HepG2 (cell line): Measurements from ENCODE around the gene SIT1. TPM values are rescaled to one million over a fixed set of nuclear protein-coding genes. Genes with fewer than 3 reads are reported as not detected.

Source experiments
- FOSL2 ChIP-seq: sonication (generic); formaldehyde crosslinking; IDR thresholded peaks from 2 replicates; pipeline ENCODE4 v1.4.0; 2020; ENCODE audit warnings: missing genetic modification reagents
- FOXK1 ChIP-seq: sonication (generic); formaldehyde crosslinking; IDR thresholded peaks from 2 replicates; pipeline ENCODE4 v1.4.0; 2020; ENCODE audit warnings: low read depth, missing genetic modification reagents, borderline replicate concordance
- KLF6 ChIP-seq: IDR thresholded peaks from 2 replicates; pipeline ENCODE4 v1.8.0; 2016; ENCODE audit warnings: missing biosample characterization, missing genetic modification reagents
- REXO4 ChIP-seq: sonication (generic); formaldehyde crosslinking; IDR thresholded peaks from 2 replicates; pipeline ENCODE4 v1.8.0; 2022; ENCODE audit warnings: missing genetic modification reagents, mild to moderate bottlenecking, borderline replicate concordance
- YY1 ChIP-seq: IDR thresholded peaks from 2 replicates; pipeline ENCODE4 v1.6.1; 2011; ENCODE audit warnings: low read length, low read depth, moderate library complexity, mild to moderate bottlenecking; ENCODE audit not compliant: insufficient read depth, insufficient replicate concordance
- ZFP62 ChIP-seq: sonication (generic); formaldehyde crosslinking; IDR thresholded peaks from 2 replicates; pipeline ENCODE4 v1.4.0; 2020; ENCODE audit warnings: missing genetic modification reagents
- ZNF234 ChIP-seq: sonication (generic); formaldehyde crosslinking; conservative IDR thresholded peaks from 2 replicates; pipeline ENCODE4 v1.5.1; 2020; ENCODE audit warnings: mild to moderate bottlenecking, missing genetic modification reagents
- ZNF235 ChIP-seq: sonication (generic); formaldehyde crosslinking; IDR thresholded peaks from 2 replicates; pipeline ENCODE4 v1.8.1; 2023; ENCODE audit warnings: mild to moderate bottlenecking, missing genetic modification reagents, borderline replicate concordance
- ZNF431 ChIP-seq: sonication (generic); formaldehyde crosslinking; IDR thresholded peaks from 2 replicates; pipeline ENCODE4 v1.9.0; 2022; ENCODE audit warnings: missing genetic modification reagents, low read depth, mild to moderate bottlenecking, borderline replicate concordance
- ZNF776 ChIP-seq: sonication (generic); formaldehyde crosslinking; IDR thresholded peaks from 2 replicates; pipeline ENCODE4 v1.4.0; 2020; ENCODE audit warnings: mild to moderate bottlenecking, missing genetic modification reagents
- ZNF816 ChIP-seq: sonication (generic); formaldehyde crosslinking; IDR thresholded peaks from 2 replicates; pipeline ENCODE4 v1.8.0; 2022; ENCODE audit warnings: missing genetic modification reagents, mild to moderate bottlenecking, borderline replicate concordance
- ZNF83 ChIP-seq: sonication (generic); formaldehyde crosslinking; IDR thresholded peaks from 2 replicates; pipeline ENCODE4 v1.4.0; 2020; ENCODE audit warnings: missing genetic modification reagents, mild to moderate bottlenecking, borderline replicate concordance
- polyA plus RNA-seq, 8 experiments: library from polyadenylated mRNA; depleted of rRNA in 3 of 8; stranded (reverse) in 7 of 8; unstranded in 1 of 8; fragments of >200 nt; fragmentation: Illumina TruSeq in 4 of 8; extraction: Trizol in 4 of 8; gene quantifications; 2 replicates each; pipeline versions ENCODE4 v1.2.1 to v1.2.3, GENCODE V29; 2011 to 2016; ENCODE audit warnings: low read depth in 4 of 8, missing spikeins in 1 of 8, mixed read lengths in 1 of 8; ENCODE audit not compliant: insufficient read depth in 1 of 8
- total RNA-seq, 5 experiments: library from RNA; depleted of rRNA; stranded (reverse); fragments of >200 nt; fragmentation: Illumina TruSeq; extraction: Trizol; gene quantifications; 2 replicates each; pipeline ENCODE4 v1.2.3, GENCODE V29; 2016; ENCODE audit warnings: low read depth in 1 of 5
- TF ChIP-seq, protein P1 (sequence below): sonication (generic); formaldehyde crosslinking; IDR thresholded peaks from one replicate; pipeline ENCODE4 v1.5.1; 2020; ENCODE audit warnings: mild to moderate bottlenecking, missing genetic modification reagents; ENCODE audit errors: not compliant biosample characterization
- TF ChIP-seq, protein P2 (sequence below): sonication (generic); formaldehyde crosslinking; IDR thresholded peaks from 2 replicates; pipeline ENCODE4 v1.8.0; 2022; ENCODE audit warnings: missing genetic modification reagents, mild to moderate bottlenecking, borderline replicate concordance

SIT1 gene
- total and polyA plus RNA-seq, 2 of the 13 experiments (the other 11 are each of a cell fraction or from before 2014, with no cell fraction given), result 0.09 to 6.7 TPM

- TF ChIP-seq, protein P1, sequence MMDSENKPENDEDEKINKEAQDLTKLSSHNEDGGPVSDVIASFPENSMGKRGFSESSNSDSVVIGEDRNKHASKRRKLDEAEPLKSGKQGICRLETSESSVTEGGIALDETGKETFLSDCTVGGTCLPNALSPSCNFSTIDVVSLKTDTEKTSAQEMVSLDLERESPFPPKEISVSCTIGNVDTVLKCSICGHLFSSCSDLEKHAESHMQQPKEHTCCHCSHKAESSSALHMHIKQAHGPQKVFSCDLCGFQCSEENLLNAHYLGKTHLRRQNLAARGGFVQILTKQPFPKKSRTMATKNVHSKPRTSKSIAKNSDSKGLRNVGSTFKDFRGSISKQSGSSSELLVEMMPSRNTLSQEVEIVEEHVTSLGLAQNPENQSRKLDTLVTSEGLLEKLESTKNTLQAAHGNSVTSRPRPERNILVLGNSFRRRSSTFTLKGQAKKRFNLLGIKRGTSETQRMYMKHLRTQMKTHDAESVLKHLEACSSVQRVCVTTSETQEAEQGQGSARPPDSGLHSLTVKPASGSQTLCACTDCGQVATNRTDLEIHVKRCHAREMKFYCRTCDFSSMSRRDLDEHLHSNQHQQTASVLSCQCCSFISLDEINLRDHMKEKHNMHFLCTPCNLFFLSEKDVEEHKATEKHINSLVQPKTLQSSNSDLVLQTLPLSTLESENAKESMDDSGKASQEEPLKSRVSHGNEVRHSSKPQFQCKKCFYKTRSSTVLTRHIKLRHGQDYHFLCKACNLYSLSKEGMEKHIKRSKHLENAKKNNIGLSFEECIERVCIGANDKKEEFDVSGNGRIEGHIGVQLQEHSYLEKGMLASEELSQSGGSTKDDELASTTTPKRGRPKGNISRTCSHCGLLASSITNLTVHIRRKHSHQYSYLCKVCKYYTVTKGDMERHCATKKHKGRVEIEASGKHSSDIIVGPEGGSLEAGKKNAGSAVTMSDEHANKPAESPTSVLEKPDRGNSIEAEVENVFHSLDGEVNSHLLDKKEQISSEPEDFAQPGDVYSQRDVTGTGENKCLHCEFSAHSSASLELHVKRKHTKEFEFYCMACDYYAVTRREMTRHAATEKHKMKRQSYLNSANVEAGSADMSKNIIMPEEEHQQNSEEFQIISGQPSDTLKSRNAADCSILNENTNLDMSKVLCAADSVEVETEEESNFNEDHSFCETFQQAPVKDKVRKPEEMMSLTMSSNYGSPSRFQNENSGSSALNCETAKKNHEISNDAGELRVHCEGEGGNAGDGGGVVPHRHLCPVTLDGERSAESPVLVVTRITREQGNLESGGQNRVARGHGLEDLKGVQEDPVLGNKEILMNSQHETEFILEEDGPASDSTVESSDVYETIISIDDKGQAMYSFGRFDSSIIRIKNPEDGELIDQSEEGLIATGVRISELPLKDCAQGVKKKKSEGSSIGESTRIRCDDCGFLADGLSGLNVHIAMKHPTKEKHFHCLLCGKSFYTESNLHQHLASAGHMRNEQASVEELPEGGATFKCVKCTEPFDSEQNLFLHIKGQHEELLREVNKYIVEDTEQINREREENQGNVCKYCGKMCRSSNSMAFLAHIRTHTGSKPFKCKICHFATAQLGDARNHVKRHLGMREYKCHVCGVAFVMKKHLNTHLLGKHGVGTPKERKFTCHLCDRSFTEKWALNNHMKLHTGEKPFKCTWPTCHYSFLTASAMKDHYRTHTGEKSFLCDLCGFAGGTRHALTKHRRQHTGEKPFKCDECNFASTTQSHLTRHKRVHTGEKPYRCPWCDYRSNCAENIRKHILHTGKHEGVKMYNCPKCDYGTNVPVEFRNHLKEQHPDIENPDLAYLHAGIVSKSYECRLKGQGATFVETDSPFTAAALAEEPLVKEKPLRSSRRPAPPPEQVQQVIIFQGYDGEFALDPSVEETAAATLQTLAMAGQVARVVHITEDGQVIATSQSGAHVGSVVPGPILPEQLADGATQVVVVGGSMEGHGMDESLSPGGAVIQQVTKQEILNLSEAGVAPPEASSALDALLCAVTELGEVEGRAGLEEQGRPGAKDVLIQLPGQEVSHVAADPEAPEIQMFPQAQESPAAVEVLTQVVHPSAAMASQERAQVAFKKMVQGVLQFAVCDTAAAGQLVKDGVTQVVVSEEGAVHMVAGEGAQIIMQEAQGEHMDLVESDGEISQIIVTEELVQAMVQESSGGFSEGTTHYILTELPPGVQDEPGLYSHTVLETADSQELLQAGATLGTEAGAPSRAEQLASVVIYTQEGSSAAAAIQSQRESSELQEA, result peak; percentile 85
- no peak for TF ChIP-seq FOSL2 (CRISPR knock-in tag)
- TF ChIP-seq FOXK1 (CRISPR knock-in tag), result no peak
- peak; percentile 62 for TF ChIP-seq ZNF776 (CRISPR knock-in tag)
- TF ChIP-seq ZNF235 (CRISPR knock-in tag), result peak; percentile 59; the same call in 1 of the 2 replicates
- no peak for TF ChIP-seq ZNF816
- TF ChIP-seq YY1, result peak; percentile 69
- no peak for TF ChIP-seq ZFP62
- TF ChIP-seq KLF6 (CRISPR knock-in tag), result no peak
- TF ChIP-seq REXO4 (CRISPR knock-in tag), result peak; percentile 85; the same call in 1 of the 2 replicates
- peak; percentile 72; the same call in 1 of the 2 replicates for TF ChIP-seq ZNF431 (CRISPR knock-in tag)
- no peak for TF ChIP-seq ZNF234
- no peak for TF ChIP-seq ZNF83 (CRISPR knock-in tag)
- TF ChIP-seq, protein P2, sequence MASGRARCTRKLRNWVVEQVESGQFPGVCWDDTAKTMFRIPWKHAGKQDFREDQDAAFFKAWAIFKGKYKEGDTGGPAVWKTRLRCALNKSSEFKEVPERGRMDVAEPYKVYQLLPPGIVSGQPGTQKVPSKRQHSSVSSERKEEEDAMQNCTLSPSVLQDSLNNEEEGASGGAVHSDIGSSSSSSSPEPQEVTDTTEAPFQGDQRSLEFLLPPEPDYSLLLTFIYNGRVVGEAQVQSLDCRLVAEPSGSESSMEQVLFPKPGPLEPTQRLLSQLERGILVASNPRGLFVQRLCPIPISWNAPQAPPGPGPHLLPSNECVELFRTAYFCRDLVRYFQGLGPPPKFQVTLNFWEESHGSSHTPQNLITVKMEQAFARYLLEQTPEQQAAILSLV (CRISPR knock-in tag), result peak; percentile 48; the same call in 1 of the 2 replicates
These were observed 14.1 kb upstream of the SIT1 start, which contains the start of gene ARHGEF39 (continued) for GRCh38 chr9:35664531-35665470.
